Esophagus muscularis mucosa (tissue), 3 donors: ENCODE data around the gene SUMO3.

Source experiments
- EP300 ChIP-seq: sonication (generic); formaldehyde crosslinking; IDR thresholded peaks from one replicate; pipeline ENCODE4 v1.6.1; 2017; ENCODE audit warnings: antibody characterized with exemption
- TF ChIP-seq, protein P1 (sequence below), 3 experiments: fragments of 200-600 bp in 2 of 3; fragments of 450-650 bp in 1 of 3; sonication (generic) in 2 of 3; IDR thresholded peaks; one replicate each; pipeline ENCODE4 v1.5.1; 2017 to 2019; ENCODE audit warnings: antibody characterized with exemption in 3 of 3, mild to moderate bottlenecking in 2 of 3, moderate library complexity in 1 of 3

DNA sequence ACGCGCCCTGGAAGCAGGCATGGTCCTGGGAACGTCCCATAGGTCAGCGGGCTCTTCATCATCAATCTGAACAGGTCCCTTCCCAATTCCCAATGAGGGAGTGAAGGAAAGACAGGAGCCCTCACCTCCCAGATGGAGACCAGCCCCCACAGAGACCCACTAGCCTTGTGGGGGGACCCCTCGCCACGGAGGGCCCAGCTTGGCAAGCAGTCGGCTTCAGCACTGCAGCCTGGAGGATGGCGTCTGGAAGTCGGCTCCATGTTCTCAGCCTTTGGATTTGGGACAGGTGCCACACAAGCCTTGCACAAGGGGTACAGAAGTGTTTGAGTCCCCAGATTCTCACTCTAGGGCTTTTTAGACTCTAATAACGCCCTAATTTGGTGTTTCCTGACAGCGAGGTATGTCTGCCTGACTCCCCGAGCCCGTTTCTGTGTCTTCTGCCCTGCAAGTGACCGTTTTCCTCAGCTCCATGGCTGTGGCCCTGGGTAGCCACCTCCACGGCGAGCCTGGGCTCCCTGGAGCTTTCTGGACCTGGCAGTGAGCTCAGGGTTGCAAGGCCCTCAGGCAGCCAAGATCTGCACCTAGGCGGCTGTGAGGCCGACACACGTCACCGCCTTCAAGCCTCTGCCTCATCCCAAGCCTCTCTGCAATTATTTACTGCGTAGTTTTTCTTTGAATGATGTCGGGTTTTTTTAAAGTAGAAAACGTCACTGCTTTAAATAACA is 25.0 kb upstream of the SUMO3 start:
- TF ChIP-seq, protein P1, sequence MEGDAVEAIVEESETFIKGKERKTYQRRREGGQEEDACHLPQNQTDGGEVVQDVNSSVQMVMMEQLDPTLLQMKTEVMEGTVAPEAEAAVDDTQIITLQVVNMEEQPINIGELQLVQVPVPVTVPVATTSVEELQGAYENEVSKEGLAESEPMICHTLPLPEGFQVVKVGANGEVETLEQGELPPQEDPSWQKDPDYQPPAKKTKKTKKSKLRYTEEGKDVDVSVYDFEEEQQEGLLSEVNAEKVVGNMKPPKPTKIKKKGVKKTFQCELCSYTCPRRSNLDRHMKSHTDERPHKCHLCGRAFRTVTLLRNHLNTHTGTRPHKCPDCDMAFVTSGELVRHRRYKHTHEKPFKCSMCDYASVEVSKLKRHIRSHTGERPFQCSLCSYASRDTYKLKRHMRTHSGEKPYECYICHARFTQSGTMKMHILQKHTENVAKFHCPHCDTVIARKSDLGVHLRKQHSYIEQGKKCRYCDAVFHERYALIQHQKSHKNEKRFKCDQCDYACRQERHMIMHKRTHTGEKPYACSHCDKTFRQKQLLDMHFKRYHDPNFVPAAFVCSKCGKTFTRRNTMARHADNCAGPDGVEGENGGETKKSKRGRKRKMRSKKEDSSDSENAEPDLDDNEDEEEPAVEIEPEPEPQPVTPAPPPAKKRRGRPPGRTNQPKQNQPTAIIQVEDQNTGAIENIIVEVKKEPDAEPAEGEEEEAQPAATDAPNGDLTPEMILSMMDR (IDR thresholded peaks at IDR 0.05), result no peak
- no peak for TF ChIP-seq EP300
